ENCODE results near the gene DEDD. TPM values are rescaled to one million over a fixed set of nuclear protein-coding genes. Genes with fewer than 3 reads are reported as not detected.

Gene DEDD
- total RNA-seq, 1 experiment from 2014 or later, result 39.2 TPM

- Histone ChIP-seq H3K4me2 (ENCODE audit: low read length) (no peak overlapping the region), H3K27ac (ENCODE audit: low read length) (no peak overlapping the region), H3F3A (ENCODE audit: low read length, unreplicated experiment) (no peaks in the 10 kb centered on the region), H3K9me2 (replicated peaks; ENCODE audit: low read length) (no peaks in the 10 kb centered on the region), H2AFZ (ENCODE audit: low read length) (no peak overlapping the region), H3K27me3 (ENCODE audit: low read length) (no peaks in the 10 kb centered on the region), H3K9ac (ENCODE audit: low read length) (no peak overlapping the region), H3K79me2 (ENCODE audit: low read length) (no peaks in the 10 kb centered on the region), H3K4me3 (ENCODE audit: low read length) (no peak overlapping the region), H4K20me1 (ENCODE audit: low read length) (no peaks in the 10 kb centered on the region), H3K4me1 (ENCODE audit: insufficient read depth, low read length) (no peaks in the 10 kb centered on the region), H3K9me3 (ENCODE audit: low read length) (no peaks in the 10 kb centered on the region), H3K36me3 (ENCODE audit: low read depth, low read length) (no peaks in the 10 kb centered on the region)
- no TSS peak for BruUV-seq (replicated peaks)
- intact Hi-C loops (cut with micrococcal nuclease), result loop anchor here (1.0 kb wide), 2 partner anchors 26 to 67 kb away; partner anchors contain the start of gene KLHDC9
- ATAC-seq (peak; percentile 56), DNase-seq (peak; percentile 70)
- CTCF ChIA-PET, result interaction anchor here (0.6 to 1.0 kb wide), 2 partner anchors 26 to 295 kb away, joined by 3 to 4 read pairs; no protein-coding TSS in a partner anchor
- POLR2A ChIA-PET (ENCODE audit: unreplicated experiment), result no interaction called here
- peak; percentile 74 for TF ChIP-seq CTCF (conservative IDR thresholded peaks at IDR 0.05; ENCODE audit: low read depth, low read length)
- TF ChIP-seq EZH2phosphoT487 (IDR thresholded peaks at IDR 0.05; ENCODE audit: borderline replicate concordance, low read length), result no peak
Observed at GRCh38 chr1:161071886-161072371, 60.5 kb downstream of the DEDD start.

Other genes starting within 250 kb of the DEDD start
- not detected in 2 replicates for gene ITLN1, start 247.5 kb downstream of the DEDD start, total RNA-seq (2014; rRNA removed)
- not detected in 2 replicates for gene ITLN2, start 177.9 kb downstream of the DEDD start, total RNA-seq (2014; rRNA removed)
- 69.2 and 81.5 TPM in 2 replicates for gene F11R, start 111.5 kb downstream of the DEDD start, total RNA-seq (2014; rRNA removed)
- 10.2 and 16.5 TPM in 2 replicates for gene TSTD1, start 93.7 kb downstream of the DEDD start, total RNA-seq (2014; rRNA removed)
- gene USF1, start 86.7 kb downstream of the DEDD start, total RNA-seq (2014; rRNA removed), result 111 and 113 TPM in 2 replicates
- 0.12 and 0.55 TPM in 2 replicates for gene ARHGAP30, start 62.8 kb downstream of the DEDD start, total RNA-seq (2014; rRNA removed)
- 6.8 and 7.0 TPM in 2 replicates for gene NECTIN4, start 43.1 kb downstream of the DEDD start, total RNA-seq (2014; rRNA removed)
- 3.2 and 3.3 TPM in 2 replicates for gene KLHDC9, start 34.3 kb downstream of the DEDD start, total RNA-seq (2014; rRNA removed)
- gene PFDN2, start 14.6 kb downstream of the DEDD start, total RNA-seq (2014; rRNA removed), result 174 and 197 TPM in 2 replicates
- gene NIT1, start 14.6 kb downstream of the DEDD start, total RNA-seq (2014; rRNA removed), result 18.1 and 27.0 TPM in 2 replicates
- 84.6 and 113 TPM in 2 replicates for gene UFC1, start 21.3 kb upstream of the DEDD start, total RNA-seq (2014; rRNA removed)
- gene USP21, start 26.8 kb upstream of the DEDD start, total RNA-seq (2014; rRNA removed), result 20.6 and 24.4 TPM in 2 replicates
- gene PPOX, start 33.8 kb upstream of the DEDD start, total RNA-seq (2014; rRNA removed), result 21.8 and 22.9 TPM in 2 replicates
- 76.9 and 85.4 TPM in 2 replicates for gene B4GALT3, start 44.8 kb upstream of the DEDD start, total RNA-seq (2014; rRNA removed)
- gene ADAMTS4, start 66.4 kb upstream of the DEDD start, total RNA-seq (2014; rRNA removed), result 0.52 TPM in 1 of 2 replicates, not detected in the other
- gene NDUFS2, start 69.7 kb upstream of the DEDD start, total RNA-seq (2014; rRNA removed), result 168 TPM in 2 replicates
- not detected in 2 replicates for gene FCER1G, start 82.6 kb upstream of the DEDD start, total RNA-seq (2014; rRNA removed)
- not detected in 2 replicates for gene APOA2, start 91.0 kb upstream of the DEDD start, total RNA-seq (2014; rRNA removed)
- gene TOMM40L, start 93.4 kb upstream of the DEDD start, total RNA-seq (2014; rRNA removed), result 23.2 and 26.1 TPM in 2 replicates
- not detected in 2 replicates for gene NR1I3, start 105.5 kb upstream of the DEDD start, total RNA-seq (2014; rRNA removed)
- gene PCP4L1, start 126.1 kb upstream of the DEDD start, total RNA-seq (2014; rRNA removed), result 0.07 TPM in 1 of 2 replicates, not detected in the other
- 0.18 TPM in 1 of 2 replicates, not detected in the other for gene MPZ, start 177.3 kb upstream of the DEDD start, total RNA-seq (2014; rRNA removed)
- 26.1 and 30.1 TPM in 2 replicates for gene SDHC, start 181.7 kb upstream of the DEDD start, total RNA-seq (2014; rRNA removed)
- gene CFAP126, start 235.2 kb upstream of the DEDD start, total RNA-seq (2014; rRNA removed), result not detected in 2 replicates

All from PC-3 (cell line).